GM19043 (cell line): ENCODE measurements around the gene C3orf52.

Experiments
- ATAC-seq: cut with Tn5 transposase; IDR thresholded peaks from one replicate; pipeline ENCODE4 v1.9.1; 2021; ENCODE audit warnings: low read depth; ENCODE audit not compliant: unreplicated experiment

The C3orf52 gene

DNA sequence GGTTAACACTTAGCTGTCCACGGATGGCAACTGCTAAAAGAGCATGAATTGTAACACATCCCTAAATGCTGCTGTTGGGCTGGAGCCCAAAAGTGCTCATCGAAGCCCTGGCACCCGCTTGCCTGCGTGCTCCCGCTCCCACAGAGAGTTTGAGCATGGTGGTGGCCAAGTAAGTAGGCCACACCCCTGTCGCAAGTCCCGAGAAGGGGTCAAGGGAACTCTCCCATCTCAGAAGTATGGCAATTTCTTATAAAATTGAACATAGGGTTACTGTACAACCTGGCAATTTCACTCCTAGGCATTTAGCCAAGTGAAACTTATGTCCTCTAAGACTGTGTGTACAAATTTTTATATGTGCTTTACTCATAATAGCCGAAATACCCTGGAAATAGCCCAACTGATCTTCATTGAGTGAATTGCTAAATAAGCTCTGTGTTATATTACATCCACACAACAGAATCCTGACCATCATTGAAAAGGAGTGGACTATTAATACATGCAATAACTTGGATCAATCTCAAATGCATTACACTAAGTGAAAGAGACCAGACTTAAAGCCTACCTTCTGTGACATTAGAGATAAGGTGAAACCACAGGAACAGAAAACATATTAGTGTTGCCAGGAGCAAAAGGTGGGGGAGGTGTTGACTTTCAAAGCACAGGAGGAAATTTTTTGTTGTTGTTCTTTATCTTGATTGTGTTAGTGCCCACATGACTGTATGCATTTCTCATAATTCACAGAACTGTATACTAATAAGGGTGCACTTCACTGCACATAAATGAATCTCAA lies 48.3 kb downstream of the C3orf52 start:
- no peak for ATAC-seq

DNA sequence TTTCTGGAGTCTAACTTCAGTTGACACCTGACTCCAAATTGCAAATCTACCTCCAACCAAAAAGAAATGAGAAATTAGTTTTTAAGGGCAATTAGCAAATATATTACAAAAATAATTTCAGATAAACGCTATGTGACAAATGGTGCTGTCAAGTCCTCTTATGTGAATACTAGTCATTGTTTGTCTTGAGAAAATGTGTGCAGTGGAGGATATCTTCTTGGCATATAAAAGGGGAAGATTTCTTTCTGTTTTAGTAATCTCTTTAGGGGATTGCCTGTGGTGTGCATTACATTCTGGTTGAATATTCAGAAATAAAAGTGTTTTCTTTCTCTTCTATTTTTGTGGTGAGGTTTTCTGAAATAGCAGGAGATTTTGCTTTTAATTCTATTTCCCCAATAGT lies 49.9 kb downstream of the C3orf52 start:
- no peak for ATAC-seq

GRCh38 chr3:112136959-112137693 lies 50.9 kb downstream of the C3orf52 start:
- ATAC-seq, result no peak

- ATAC-seq, result no peak
Observed at GRCh38 chr3:112137781-112138180, 51.6 kb downstream of the C3orf52 start.

DNA sequence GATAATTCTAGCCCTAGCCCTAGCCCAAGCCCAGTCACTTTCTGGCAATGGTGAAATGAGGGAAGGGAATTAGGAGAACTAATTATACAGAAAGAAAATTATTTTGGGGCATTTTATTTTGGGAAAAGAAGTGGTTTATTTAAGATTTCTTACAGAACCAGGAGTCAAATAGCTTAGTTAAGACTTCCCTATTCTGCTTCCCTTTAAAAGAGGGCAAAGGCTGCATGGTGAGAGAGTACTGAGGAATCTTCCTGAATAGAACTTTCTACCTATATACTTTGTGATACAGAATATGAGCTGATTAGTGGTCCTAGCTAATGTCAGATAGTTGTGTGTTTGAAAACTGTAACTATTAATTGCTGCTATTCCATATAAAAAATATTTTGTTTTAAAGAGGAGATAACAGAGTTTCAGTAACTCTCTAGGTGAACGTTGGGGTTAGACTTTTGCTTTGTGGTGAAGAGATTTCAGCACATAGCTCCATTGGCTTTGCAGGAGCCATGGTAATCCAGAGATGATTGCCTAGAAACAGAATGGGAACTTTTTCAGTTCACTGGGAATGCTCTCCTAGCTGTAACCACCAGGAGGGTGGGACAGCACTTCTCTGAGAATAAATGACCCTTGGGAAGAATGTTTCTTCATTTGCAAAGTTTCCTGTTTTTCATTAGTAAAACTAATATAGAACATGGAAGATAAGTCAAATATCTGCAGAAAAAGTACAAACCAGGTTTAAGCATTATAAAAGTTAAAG lies 52.2 kb downstream of the C3orf52 start:
- no peak for ATAC-seq

DNA sequence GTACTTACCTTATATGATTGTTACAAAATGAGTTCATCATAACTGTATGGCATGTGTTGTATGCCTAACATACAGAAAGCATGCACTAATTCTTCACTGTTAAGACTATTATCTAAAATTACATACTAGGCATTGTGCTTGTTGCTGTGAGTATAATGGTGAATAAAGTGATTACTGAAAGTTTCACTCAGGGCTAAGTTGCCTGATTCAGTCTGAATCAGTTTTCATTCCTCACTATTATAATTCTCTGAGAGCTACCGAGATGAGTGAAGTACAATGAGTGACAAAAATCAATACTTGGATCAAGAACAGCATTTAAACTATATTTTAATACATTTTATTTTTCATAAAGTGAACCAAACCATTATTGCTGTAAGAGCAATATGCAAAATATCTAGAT lies 54.4 kb downstream of the C3orf52 start:
- no peak for ATAC-seq

DNA sequence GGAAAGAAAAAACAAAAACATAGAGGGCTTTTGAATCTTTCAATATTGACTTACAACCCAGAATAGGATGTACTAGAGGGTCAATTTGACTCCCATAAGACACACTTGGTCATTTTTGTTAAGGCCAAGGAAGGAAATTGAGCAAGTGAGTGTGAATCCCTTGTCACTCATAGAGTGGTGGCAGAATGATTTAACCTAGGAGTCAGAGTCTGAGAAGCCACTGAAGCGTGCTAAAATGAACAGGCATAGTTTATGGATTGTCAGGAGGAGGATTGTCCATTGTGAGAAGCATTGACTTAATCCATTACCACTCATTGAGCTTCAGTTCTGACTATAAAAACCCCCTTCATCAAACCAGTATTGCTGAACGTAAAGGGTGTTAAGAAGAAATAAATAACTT lies 55.1 kb downstream of the C3orf52 start:
- no peak for ATAC-seq

GRCh38 chr3:112143251-112143650 lies 57.1 kb downstream of the C3orf52 start:
- no peak for ATAC-seq

DNA sequence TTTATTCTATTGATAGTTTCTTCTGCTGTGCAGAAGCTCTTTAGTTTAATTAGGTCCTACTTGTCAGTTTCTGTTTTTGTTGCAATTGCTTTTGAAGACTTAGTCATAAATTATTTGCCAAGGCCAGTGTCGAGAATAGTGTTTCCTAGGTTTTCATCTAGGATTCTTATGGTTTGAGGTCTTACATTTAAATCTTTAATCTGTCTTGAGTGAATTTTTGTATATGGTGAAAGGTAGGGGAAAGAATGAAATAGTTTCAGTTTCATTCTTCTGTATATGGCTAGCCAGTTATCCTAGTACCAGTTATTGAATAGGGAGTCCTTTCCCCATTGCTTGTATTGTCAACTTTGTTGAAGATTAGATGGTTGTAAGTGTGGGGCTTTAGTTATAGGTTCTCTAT lies 57.5 kb downstream of the C3orf52 start:
- ATAC-seq, result no peak

DNA sequence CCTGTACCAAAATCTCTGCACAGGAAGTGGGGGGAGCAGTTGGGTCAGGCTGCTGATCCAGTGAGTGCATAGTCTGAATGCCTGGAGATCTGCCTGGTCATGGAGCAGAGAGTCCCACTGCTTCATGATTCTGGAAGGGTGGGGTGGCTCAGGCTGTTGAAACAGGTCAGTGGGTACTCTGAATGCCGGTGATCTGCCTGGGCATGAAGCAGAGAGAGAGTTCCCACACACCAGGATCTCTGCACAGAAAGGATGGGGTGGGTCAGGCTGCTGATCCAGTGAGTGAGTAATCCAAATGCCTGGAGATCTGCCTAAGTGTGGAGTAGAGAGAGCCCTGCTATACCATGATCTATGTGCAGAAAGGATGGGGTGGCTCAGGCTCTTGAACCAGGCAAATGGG lies 62.9 kb downstream of the C3orf52 start:
- ATAC-seq, result no peak

GRCh38 chr3:112167758-112168157 lies 81.6 kb downstream of the C3orf52 start:
- ATAC-seq, result peak; percentile 92
